ENCODE data around the gene CCDC110.

DNA sequence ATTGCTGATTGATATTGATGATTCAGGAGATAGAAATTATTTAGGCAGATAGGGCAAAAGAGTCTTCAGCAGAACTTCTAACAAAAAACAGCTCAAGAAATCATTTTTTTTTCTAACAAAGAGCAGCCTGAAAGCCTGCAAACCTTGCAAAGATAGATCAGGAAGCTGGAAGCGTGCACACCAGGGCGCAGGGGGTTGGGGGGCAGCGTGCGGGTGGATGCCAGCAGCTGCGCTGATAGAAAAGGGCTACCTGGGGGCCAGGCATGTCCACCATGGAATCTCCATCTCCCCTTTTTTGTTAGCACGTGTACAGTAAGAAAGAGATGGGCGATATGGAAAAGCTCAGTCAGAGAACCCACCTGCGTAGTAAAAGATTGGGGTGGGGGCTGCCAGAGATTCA is 1.7 kb upstream of the CCDC110 start:
- TF ChIP-seq ZC3H10 (CRISPR knock-in tag; IDR thresholded peaks at IDR 0.05) (no peak), BACH2 (CRISPR knock-in tag; IDR thresholded peaks at IDR 0.05; ENCODE audit: borderline replicate concordance) (no peak)
